Activated B cell treated with CpG ODN at 0.5 μM for 24 hours (primary cell): ENCODE results near the gene SETD3. TPM values are rescaled to one million over a fixed set of nuclear protein-coding genes. Genes with fewer than 3 reads are reported as not detected.

Experiments
- ATAC-seq: fragments of 200-7000 bp; cut with Tn5 transposase; one replicate; pipeline ENCODE4 v1.10.0; 2021; ENCODE audit warnings: low read depth, mild to moderate bottlenecking, moderate library complexity
- CTCF ChIA-PET: fragments of 350-600 bp; sonication (Branson Sonifier 250); formaldehyde crosslinking; loops from one replicate; lab custom pipeline; 2021; ENCODE audit warnings: antibody characterized with exemption; lab: Charles Lee
- POLR2A ChIA-PET: fragments of 350-600 bp; sonication (Branson Sonifier 250); formaldehyde crosslinking; loops from one replicate; lab custom pipeline; 2021; ENCODE audit warnings: antibody characterized with exemption; lab: Charles Lee
- DNase-seq: peaks from one replicate; pipeline ENCODE4 v3.0.0; 2022
- H3K27ac Mint-ChIP-seq: one replicate; pipeline ENCODE4 v1.8.0; 2020; ENCODE audit warnings: mixed read lengths
- H3K27me3 Mint-ChIP-seq: one replicate; pipeline ENCODE4 v1.8.0; 2021; ENCODE audit warnings: mixed read lengths
- H3K36me3 Mint-ChIP-seq: one replicate; pipeline ENCODE4 v1.8.0; 2021; ENCODE audit warnings: low read depth, mixed read lengths
- H3K4me1 Mint-ChIP-seq: one replicate; pipeline ENCODE4 v1.8.0; 2021; ENCODE audit warnings: mixed read lengths
- H3K4me3 Mint-ChIP-seq: one replicate; pipeline ENCODE4 v1.8.0; 2020; ENCODE audit warnings: mild to moderate bottlenecking, mixed read lengths
- H3K9me3 Mint-ChIP-seq: one replicate; pipeline ENCODE4 v1.8.0; 2020; ENCODE audit warnings: mixed read lengths
- intact Hi-C: fragments of 100-400 bp; cut with micrococcal nuclease; formaldehyde crosslinking; loops from one replicate; pipeline ENCODE4 v1.15.1; 2024
- total RNA-seq: library from RNA; stranded (reverse); gene quantifications from 2 replicates; pipeline ENCODE4 v1.2.3, GENCODE V29; 2022
- TF ChIP-seq, protein P1 (sequence below): fragments of 200-600 bp; IDR thresholded peaks from one replicate; pipeline ENCODE4 v1.8.0; 2022; ENCODE audit warnings: antibody characterized with exemption, mild to moderate bottlenecking

Gene SETD3
- total RNA-seq, 1 donor from 2014 or later = 31.9 TPM

DNA sequence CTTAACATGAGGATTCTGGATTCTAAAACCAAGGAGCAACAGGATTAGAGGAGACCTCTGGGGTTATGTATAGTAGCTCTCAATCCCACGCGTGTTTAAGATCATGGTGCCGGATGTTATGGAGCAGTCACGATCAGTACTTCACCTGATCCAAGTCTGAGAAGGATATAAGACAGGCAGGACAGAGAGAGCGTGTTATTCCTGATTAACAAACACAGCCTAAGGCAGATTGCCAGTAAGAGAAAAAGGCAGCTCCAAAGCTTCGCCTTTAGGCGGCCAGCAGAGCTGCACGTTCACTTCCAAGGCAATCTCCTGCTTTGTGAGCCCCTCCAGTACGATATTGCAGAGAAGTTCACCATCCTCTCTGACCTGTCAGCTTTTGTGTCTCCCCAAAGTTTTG is 5.5 kb downstream of the SETD3 start:
- no peak for ATAC-seq
- H3K36me3 Mint-ChIP-seq = peaks cover 2% of the 10 kb centered on the region
- no peak for DNase-seq
- ChIA-PET POLR2A (no interaction called here), CTCF (no interaction called here)
- H3K4me1 Mint-ChIP-seq = peaks cover 27% of the 10 kb centered on the region
- no peak overlapping the region for H3K4me3 Mint-ChIP-seq
- intact Hi-C loops = no loop called here
- no peak overlapping the region for H3K27ac Mint-ChIP-seq
- no peaks in the 10 kb centered on the region for H3K27me3 Mint-ChIP-seq
- TF ChIP-seq, protein P1, sequence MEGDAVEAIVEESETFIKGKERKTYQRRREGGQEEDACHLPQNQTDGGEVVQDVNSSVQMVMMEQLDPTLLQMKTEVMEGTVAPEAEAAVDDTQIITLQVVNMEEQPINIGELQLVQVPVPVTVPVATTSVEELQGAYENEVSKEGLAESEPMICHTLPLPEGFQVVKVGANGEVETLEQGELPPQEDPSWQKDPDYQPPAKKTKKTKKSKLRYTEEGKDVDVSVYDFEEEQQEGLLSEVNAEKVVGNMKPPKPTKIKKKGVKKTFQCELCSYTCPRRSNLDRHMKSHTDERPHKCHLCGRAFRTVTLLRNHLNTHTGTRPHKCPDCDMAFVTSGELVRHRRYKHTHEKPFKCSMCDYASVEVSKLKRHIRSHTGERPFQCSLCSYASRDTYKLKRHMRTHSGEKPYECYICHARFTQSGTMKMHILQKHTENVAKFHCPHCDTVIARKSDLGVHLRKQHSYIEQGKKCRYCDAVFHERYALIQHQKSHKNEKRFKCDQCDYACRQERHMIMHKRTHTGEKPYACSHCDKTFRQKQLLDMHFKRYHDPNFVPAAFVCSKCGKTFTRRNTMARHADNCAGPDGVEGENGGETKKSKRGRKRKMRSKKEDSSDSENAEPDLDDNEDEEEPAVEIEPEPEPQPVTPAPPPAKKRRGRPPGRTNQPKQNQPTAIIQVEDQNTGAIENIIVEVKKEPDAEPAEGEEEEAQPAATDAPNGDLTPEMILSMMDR = no peak
- H3K9me3 Mint-ChIP-seq = no peaks in the 10 kb centered on the region

DNA sequence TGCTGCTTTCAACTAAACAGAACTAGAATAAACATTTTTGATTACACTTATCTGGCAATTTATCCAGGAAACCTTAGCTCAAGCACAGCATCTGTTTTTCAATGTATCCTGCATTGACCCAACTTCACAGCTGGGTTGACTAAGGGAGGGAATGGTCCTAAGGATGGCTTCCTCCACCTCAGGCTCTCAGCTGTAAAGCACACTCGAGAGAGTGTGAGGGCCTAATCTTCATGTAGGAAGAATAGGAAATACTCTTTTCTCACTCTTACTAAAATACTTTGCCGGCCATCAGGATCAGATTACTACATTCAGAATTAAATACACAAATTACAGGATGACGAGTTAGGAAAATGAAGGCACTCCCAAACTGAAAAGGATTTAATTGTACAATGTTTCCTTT is 7.2 kb downstream of the SETD3 start:
- no peak overlapping the region for H3K27ac Mint-ChIP-seq
- ATAC-seq = no peak
- peaks cover 11% of the 10 kb centered on the region for H3K4me1 Mint-ChIP-seq
- TF ChIP-seq, protein P1 = no peak
- ChIA-PET POLR2A (no interaction called here), CTCF (no interaction called here)
- no peak for DNase-seq
- no peaks in the 10 kb centered on the region for H3K27me3 Mint-ChIP-seq
- H3K9me3 Mint-ChIP-seq = no peaks in the 10 kb centered on the region
- intact Hi-C loops = no loop called here
- H3K36me3 Mint-ChIP-seq = no peaks in the 10 kb centered on the region
- no peak overlapping the region for H3K4me3 Mint-ChIP-seq

DNA sequence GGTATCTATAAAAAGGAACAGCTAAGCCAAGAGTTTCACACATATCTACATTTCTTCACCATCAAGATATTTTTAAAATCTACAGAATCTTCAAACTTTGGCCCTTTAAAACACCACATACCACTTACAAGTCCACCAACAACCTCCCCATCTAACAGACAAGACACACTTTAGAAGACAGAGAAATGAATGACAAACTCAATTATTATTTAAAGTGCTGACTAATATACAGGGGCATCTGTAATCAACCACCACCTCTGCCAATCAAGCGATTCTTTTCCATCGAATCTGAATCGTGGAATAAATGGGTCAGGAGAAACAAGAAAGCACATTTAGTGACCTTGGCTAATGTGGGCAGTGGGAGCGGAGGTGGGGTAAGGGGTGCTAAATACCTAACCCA is 7.7 kb downstream of the SETD3 start:
- H3K27me3 Mint-ChIP-seq = no peaks in the 10 kb centered on the region
- no peak overlapping the region for H3K27ac Mint-ChIP-seq
- H3K4me3 Mint-ChIP-seq = no peak overlapping the region
- ATAC-seq (no peak), DNase-seq (no peak)
- peaks cover 6% of the 10 kb centered on the region for H3K4me1 Mint-ChIP-seq
- POLR2A ChIA-PET = no interaction called here
- H3K9me3 Mint-ChIP-seq = no peaks in the 10 kb centered on the region
- H3K36me3 Mint-ChIP-seq = no peaks in the 10 kb centered on the region
- intact Hi-C loops = no loop called here
- TF ChIP-seq, protein P1 = no peak
- CTCF ChIA-PET = no interaction called here

DNA sequence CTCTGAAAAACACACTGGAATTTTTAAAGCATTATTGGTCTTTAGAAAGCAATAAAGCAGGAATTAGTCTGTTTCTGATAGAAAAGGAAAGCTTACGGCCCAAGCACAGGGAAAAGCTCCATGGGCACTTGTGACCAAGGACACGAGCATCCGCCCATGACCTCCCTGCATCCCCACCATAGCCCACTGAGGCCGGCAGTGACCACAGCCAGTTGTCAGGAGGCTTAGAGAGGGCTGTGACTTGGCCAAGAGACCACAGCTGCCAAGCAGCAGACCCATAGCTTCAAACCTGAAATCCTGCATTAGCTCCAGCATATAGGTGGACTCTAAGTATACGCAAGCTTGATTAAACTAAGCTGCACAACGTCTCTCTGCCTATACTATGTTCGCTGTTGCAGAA is 8.9 kb downstream of the SETD3 start:
- Mint-ChIP-seq H3K27me3 (no peaks in the 10 kb centered on the region), H3K27ac (no peak overlapping the region), H3K4me1 (peaks cover 4% of the 10 kb centered on the region), H3K36me3 (no peaks in the 10 kb centered on the region), H3K4me3 (no peak overlapping the region), H3K9me3 (no peaks in the 10 kb centered on the region)
- DNase-seq (no peak), ATAC-seq (no peak)
- CTCF ChIA-PET = no interaction called here
- TF ChIP-seq, protein P1 = no peak
- intact Hi-C loops = no loop called here
- POLR2A ChIA-PET = interaction anchor here (0.6 to 1.0 kb wide), 2 partner anchors 9 to 802 kb away, joined by 3 to 5 read pairs; partner anchors contain the start of genes CCNK and SETD3

DNA sequence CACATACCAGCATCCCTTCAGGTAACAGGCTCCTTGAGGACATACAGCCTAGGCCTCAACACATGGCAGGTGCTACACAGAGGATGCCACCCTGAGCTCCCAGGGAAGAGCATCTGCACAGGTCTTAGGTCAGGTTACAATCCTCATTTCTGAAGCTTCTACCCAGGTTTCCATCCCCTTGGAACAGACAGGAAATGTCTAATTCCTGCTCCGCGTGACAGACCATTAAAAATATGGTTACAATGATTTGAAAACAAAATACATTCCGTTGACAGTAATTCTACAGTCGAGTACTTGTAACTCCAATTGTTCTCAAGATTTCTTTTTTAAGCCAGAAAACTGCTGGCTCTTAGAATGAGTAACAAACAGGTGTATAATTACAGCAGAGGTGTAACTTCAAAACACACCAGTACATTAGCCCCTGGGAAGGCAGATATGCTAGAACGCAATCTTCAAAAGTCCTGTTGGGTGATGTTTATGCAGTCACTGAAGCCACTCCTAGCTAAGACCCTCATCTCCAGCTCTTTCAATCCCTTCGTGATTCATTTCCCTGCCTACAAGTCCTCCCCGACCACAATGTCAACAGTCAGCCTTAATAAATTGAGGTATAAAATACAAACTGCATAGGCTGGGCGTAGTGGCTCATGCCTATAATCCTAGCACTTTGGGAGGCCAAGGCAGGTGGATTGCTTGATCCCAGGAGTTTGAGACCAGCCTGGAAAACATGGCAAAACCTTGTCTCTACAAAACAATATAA is 11.6 kb downstream of the SETD3 start:
- Mint-ChIP-seq H3K36me3 (peaks cover 16% of the 10 kb centered on the region), H3K4me1 (peaks cover 4% of the 10 kb centered on the region), H3K27me3 (no peaks in the 10 kb centered on the region), H3K27ac (no peak overlapping the region), H3K9me3 (no peaks in the 10 kb centered on the region), H3K4me3 (no peak overlapping the region)
- CTCF ChIA-PET = no interaction called here
- intact Hi-C loops = no loop called here
- POLR2A ChIA-PET = no interaction called here
- ATAC-seq = no peak
- no peak for DNase-seq
- TF ChIP-seq, protein P1 = no peak
